ENCODE measurements around the gene TDRD6. TPM values are rescaled to one million over a fixed set of nuclear protein-coding genes. Genes with fewer than 3 reads are reported as not detected.

TDRD6 gene
- total and polyA plus RNA-seq, 8 donors, result 0.06 to 1.2 (median 0.37) TPM

DNA sequence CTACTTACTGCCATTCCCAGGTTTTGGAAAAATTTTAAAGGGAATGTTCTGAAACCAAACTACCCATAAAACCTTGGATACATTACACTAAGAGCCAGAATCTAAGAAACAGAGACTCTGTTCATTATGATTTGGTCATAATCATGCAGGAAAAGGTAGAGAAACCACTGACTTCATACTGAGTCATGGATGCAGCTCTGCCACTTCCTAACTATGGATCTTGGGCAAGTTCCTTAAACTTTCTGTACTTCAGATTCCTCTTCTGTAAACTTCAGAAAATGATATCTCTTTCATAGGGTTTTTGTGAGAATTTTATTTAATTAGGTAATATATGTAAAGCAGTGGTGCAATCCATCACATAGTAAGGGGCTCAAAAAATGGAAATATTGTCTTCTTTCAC lies 27.5 kb downstream of the TDRD6 start:
- H3K27me3 ChIP-seq, result no peaks in the 10 kb centered on the region
- intact Hi-C loops (cut with DNase I), result no loop called here
- DNase-seq (no peak), ATAC-seq (peak in 1 of 4 donors; percentile 38), FAIRE-seq (no peak)
- H3K27ac ChIP-seq, result no peak overlapping the region
- no peak for TF ChIP-seq CTCF (IDR thresholded peaks at IDR 0.05)
- H3K4me3 ChIP-seq, result no peak overlapping the region
- no peaks in the 10 kb centered on the region for H3K4me1 ChIP-seq
- no peaks in the 10 kb centered on the region for H3K9me3 ChIP-seq
- H3K36me3 ChIP-seq, result no peaks in the 10 kb centered on the region

GRCh38 chr6:46719099-46719498 lies 31.4 kb downstream of the TDRD6 start:
- Histone ChIP-seq H3K9me3 (no peaks in the 10 kb centered on the region), H3K4me3 (no peak overlapping the region), H3K27me3 (no peaks in the 10 kb centered on the region), H3K27ac (no peak overlapping the region), H3K36me3 (no peaks in the 10 kb centered on the region), H3K4me1 (no peaks in the 10 kb centered on the region)
- ATAC-seq (peak in 3 of 4 donors; percentile 52 to 81 (median 66)), FAIRE-seq (no peak), DNase-seq (no peak)
- TF ChIP-seq CTCF (IDR thresholded peaks at IDR 0.05), result no peak
- intact Hi-C loops (cut with DNase I), result no loop called here
- 9 to 18% methylated on average over 1 of the region's 1 CpG for WGBS, 2 donors

- H3K27ac ChIP-seq, result no peak overlapping the region
- FAIRE-seq, result no peak
These were observed 32.7 kb downstream of the TDRD6 start for GRCh38 chr6:46720401-46720800.

DNA sequence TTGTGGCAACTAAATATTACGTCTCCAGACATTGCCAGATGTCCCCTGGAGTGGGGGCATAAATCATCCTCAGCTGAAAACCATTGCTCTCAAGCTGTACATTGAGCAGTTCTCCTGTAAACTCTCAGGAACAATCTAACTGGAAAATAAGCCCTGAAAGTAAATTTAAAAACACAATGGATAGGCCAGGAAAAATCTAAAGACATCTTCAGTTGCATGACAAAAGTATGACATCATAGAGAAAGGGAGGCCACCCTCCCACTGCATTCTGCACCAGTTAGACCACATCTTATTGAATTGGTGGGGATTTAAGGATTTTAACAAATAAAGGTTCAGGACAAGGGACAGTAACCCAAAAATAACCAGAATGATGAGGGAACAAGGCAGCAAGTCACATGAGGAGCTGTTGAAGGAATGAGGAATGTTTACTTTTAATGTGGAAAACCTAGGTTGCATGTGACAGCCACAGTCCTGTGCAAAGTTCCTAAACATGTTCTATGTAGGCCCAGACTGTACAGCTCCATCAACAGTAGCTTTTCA lies 42.2 kb downstream of the TDRD6 start:
- Histone ChIP-seq H3K36me3 (no peaks in the 10 kb centered on the region), H3K4me3 (no peak overlapping the region), H3K9me3 (no peaks in the 10 kb centered on the region), H3K27ac (no peak overlapping the region), H3K4me1 (peaks cover 0 to 4% (median 0%) of the 10 kb centered on the region in 3 donors), H3K27me3 (no peaks in the 10 kb centered on the region)
- FAIRE-seq, result no peak
- intact Hi-C loops (cut with DNase I), result no loop called here
- no peak for TF ChIP-seq CTCF (IDR thresholded peaks at IDR 0.05)
- ATAC-seq, result no peak
- 78 to 88% methylated on average over 1 of the region's 1 CpG for WGBS, 2 donors
- DNase-seq, result no peak

More at GRCh38 chr6:46720401-46720800, 32.7 kb downstream of the TDRD6 start:
- H3K36me3 ChIP-seq, result no peaks in the 10 kb centered on the region
- TF ChIP-seq CTCF (IDR thresholded peaks at IDR 0.05), result no peak
- no peaks in the 10 kb centered on the region for H3K27me3 ChIP-seq
- no peak overlapping the region for H3K4me3 ChIP-seq
- no peaks in the 10 kb centered on the region for H3K4me1 ChIP-seq
- 85 to 92% methylated on average over 1 of the region's 1 CpG for WGBS, 2 donors
- H3K9me3 ChIP-seq, result no peaks in the 10 kb centered on the region
- no peak for ATAC-seq
- DNase-seq, result no peak
- intact Hi-C loops (cut with DNase I), result no loop called here

GRCh38 chr6:46730921-46731461 lies 43.3 kb downstream of the TDRD6 start:
- Histone ChIP-seq H3K36me3 (no peaks in the 10 kb centered on the region), H3K27me3 (no peaks in the 10 kb centered on the region), H3K4me3 (no peak overlapping the region), H3K27ac (peak overlapping the region in 1 of 4 donors; percentile 11), H3K9me3 (no peaks in the 10 kb centered on the region), H3K4me1 (peaks cover 0 to 13% (median 0%) of the 10 kb centered on the region in 3 donors)
- ATAC-seq (peak in 2 of 4 donors; percentile 34 to 41), DNase-seq (no peak), FAIRE-seq (no peak)
- TF ChIP-seq CTCF (IDR thresholded peaks at IDR 0.05), result no peak
- intact Hi-C loops (cut with DNase I), result no loop called here
- WGBS, 2 donors, result 60 to 61% methylated on average over 4 of the region's 4 CpGs

All from pancreas (tissue), 10 donors.